Urinary bladder (tissue), 4 donors: ENCODE data around the gene PEPD. TPM values are rescaled to one million over a fixed set of nuclear protein-coding genes. Genes with fewer than 3 reads are reported as not detected.

Experiments used
- DNase-seq: peaks from one replicate; pipeline ENCODE4 v3.0.0-alpha.2; 2015; ENCODE audit errors: extremely low spot score
- H3K27ac ChIP-seq: one replicate; pipeline ENCODE4 v1.5.1; 2013; ENCODE audit warnings: low read depth, mild to moderate bottlenecking, moderate library complexity
- H3K36me3 ChIP-seq: one replicate; pipeline ENCODE4 v1.6.1; 2013; ENCODE audit warnings: mild to moderate bottlenecking, moderate library complexity; ENCODE audit not compliant: insufficient read depth
- H3K4me1 ChIP-seq: one replicate; pipeline ENCODE4 v1.6.1; 2013; ENCODE audit warnings: mild to moderate bottlenecking, moderate library complexity; ENCODE audit not compliant: insufficient read depth
- H3K4me3 ChIP-seq: one replicate; pipeline ENCODE4 v1.5.1; 2013; ENCODE audit warnings: low read depth, low read length
- WGBS: extraction: QIAGEN DNeasy Blood & Tissue Kit; methylation state at CpG from one replicate; pipeline ENCODE4 v1.1.7; 2013; 5-methylcytosine and 5-hydroxymethylcytosine counted together
- polyA plus RNA-seq: library from polyadenylated mRNA; stranded (reverse); fragments of 200-250 nt; gene quantifications from one replicate; pipeline ENCODE4 v1.2.3, GENCODE V29; 2013
- total RNA-seq: library from RNA; depleted of rRNA; stranded (reverse); fragments of >200 nt; gene quantifications from one replicate; pipeline ENCODE4 v1.2.3, GENCODE V29; 2014
- donor health status: healthy with polysubstance abuse.
- donor health status: healthy.

PEPD gene
- total and polyA plus RNA-seq, 2 donors = 24.2 to 85.0 TPM

GRCh38 chr19:33467851-33468250, 53.7 kb downstream of the PEPD start:
- Histone ChIP-seq H3K4me3 (no peak overlapping the region), H3K36me3 (no peaks in the 10 kb centered on the region), H3K4me1 (no peaks in the 10 kb centered on the region), H3K27ac (no peak overlapping the region)
- DNase-seq = no peak
- 82% methylated on average over 11 of the region's 11 CpGs for WGBS

- H3K4me1 ChIP-seq = no peaks in the 10 kb centered on the region
- no peak overlapping the region for H3K4me3 ChIP-seq
- H3K36me3 ChIP-seq = no peaks in the 10 kb centered on the region
- DNase-seq = no peak
- no peak overlapping the region for H3K27ac ChIP-seq
- 74% methylated on average over 1 of the region's 1 CpG for WGBS
Measured at GRCh38 chr19:33465834-33466233, 55.8 kb downstream of the PEPD start.

- DNase-seq = no peak
- WGBS = 95% methylated on average over 9 of the region's 9 CpGs
- Histone ChIP-seq H3K36me3 (no peaks in the 10 kb centered on the region), H3K4me1 (no peaks in the 10 kb centered on the region), H3K4me3 (no peak overlapping the region), H3K27ac (no peak overlapping the region)
Measured at GRCh38 chr19:33465371-33465770, 56.2 kb downstream of the PEPD start.

GRCh38 chr19:33464733-33465115, 56.9 kb downstream of the PEPD start:
- H3K27ac ChIP-seq = no peak overlapping the region

GRCh38 chr19:33464010-33464732, 57.4 kb downstream of the PEPD start:
- no peak for DNase-seq

More at GRCh38 chr19:33464733-33465115, 56.9 kb downstream of the PEPD start:
- no peaks in the 10 kb centered on the region for H3K36me3 ChIP-seq
- H3K4me3 ChIP-seq = no peak overlapping the region
- no peaks in the 10 kb centered on the region for H3K4me1 ChIP-seq
- 90% methylated on average over 10 of the region's 10 CpGs for WGBS
- DNase-seq = no peak

GRCh38 chr19:33463199-33463598, 58.4 kb downstream of the PEPD start:
- Histone ChIP-seq H3K27ac (no peak overlapping the region), H3K4me3 (no peak overlapping the region), H3K36me3 (no peaks in the 10 kb centered on the region), H3K4me1 (no peaks in the 10 kb centered on the region)
- no peak for DNase-seq
- 48% methylated on average over 10 of the region's 10 CpGs for WGBS

More at GRCh38 chr19:33464010-33464732, 57.4 kb downstream of the PEPD start:
- no peak overlapping the region for H3K4me3 ChIP-seq
- 87% methylated on average over 12 of the region's 12 CpGs for WGBS
- H3K4me1 ChIP-seq = no peaks in the 10 kb centered on the region
- H3K36me3 ChIP-seq = no peaks in the 10 kb centered on the region
- no peak overlapping the region for H3K27ac ChIP-seq

GRCh38 chr19:33462112-33462791, 59.3 kb downstream of the PEPD start:
- no peaks in the 10 kb centered on the region for H3K4me1 ChIP-seq
- DNase-seq = no peak
- 76% methylated on average over 16 of the region's 16 CpGs for WGBS

GRCh38 chr19:33461256-33462111, 60.1 kb downstream of the PEPD start:
- H3K4me1 ChIP-seq = no peaks in the 10 kb centered on the region
- DNase-seq = no peak
- WGBS = 85% methylated on average over 24 of the region's 24 CpGs
- no peaks in the 10 kb centered on the region for H3K36me3 ChIP-seq
- H3K4me3 ChIP-seq = no peak overlapping the region
- no peak overlapping the region for H3K27ac ChIP-seq

More at GRCh38 chr19:33462112-33462791, 59.3 kb downstream of the PEPD start:
- Histone ChIP-seq H3K4me3 (no peak overlapping the region), H3K36me3 (no peaks in the 10 kb centered on the region), H3K27ac (no peak overlapping the region)

GRCh38 chr19:33460221-33460908, 61.2 kb downstream of the PEPD start:
- Histone ChIP-seq H3K36me3 (no peaks in the 10 kb centered on the region), H3K27ac (no peak overlapping the region), H3K4me1 (no peaks in the 10 kb centered on the region), H3K4me3 (no peak overlapping the region)
- DNase-seq = no peak
- 87% methylated on average over 18 of the region's 18 CpGs for WGBS

GRCh38 chr19:33459222-33460090, 62.1 kb downstream of the PEPD start:
- 90% methylated on average over 23 of the region's 23 CpGs for WGBS
- H3K36me3 ChIP-seq = no peaks in the 10 kb centered on the region
- DNase-seq = no peak

GRCh38 chr19:33458807-33459206, 62.8 kb downstream of the PEPD start:
- H3K27ac ChIP-seq = no peak overlapping the region
- no peaks in the 10 kb centered on the region for H3K36me3 ChIP-seq
- WGBS = 89% methylated on average over 12 of the region's 12 CpGs
- no peaks in the 10 kb centered on the region for H3K4me1 ChIP-seq
- no peak overlapping the region for H3K4me3 ChIP-seq
- DNase-seq = no peak

More at GRCh38 chr19:33459222-33460090, 62.1 kb downstream of the PEPD start:
- Histone ChIP-seq H3K4me1 (no peaks in the 10 kb centered on the region), H3K4me3 (no peak overlapping the region), H3K27ac (no peak overlapping the region)

- no peak overlapping the region for H3K4me3 ChIP-seq
- no peak for DNase-seq
- H3K4me1 ChIP-seq = no peaks in the 10 kb centered on the region
- no peak overlapping the region for H3K27ac ChIP-seq
- H3K36me3 ChIP-seq = no peaks in the 10 kb centered on the region
- WGBS = 86% methylated on average over 8 of the region's 8 CpGs
Measured at GRCh38 chr19:33458171-33458633, 63.4 kb downstream of the PEPD start.
